Measurements from ENCODE around the gene GAL3ST3. TPM values are rescaled to one million over a fixed set of nuclear protein-coding genes. Genes with fewer than 3 reads are reported as not detected.
A peak's percentile ranks its signal among the peaks of the same experiment; 100 is the strongest.

The GAL3ST3 gene
- total RNA-seq, 1 donor from 2014 or later = 3.7 TPM

- Mint-ChIP-seq H3K36me3 (peaks cover 11% of the 10 kb centered on the region), H3K4me1 (ENCODE audit: unreplicated experiment) (peaks cover 32% of the 10 kb centered on the region), H3K4me3 (no peak overlapping the region), H3K27me3 (no peaks in the 10 kb centered on the region), H3K9me3 (no peaks in the 10 kb centered on the region), H3K27ac (peak overlapping the region; percentile 24)
- DNase-seq (ENCODE audit: extremely low spot score, unreplicated experiment) = no peak
- no peak for TF ChIP-seq CTCF (conservative IDR thresholded peaks at IDR 0.05)
Observed at GRCh38 chr11:66077927-66078326, 29.0 kb upstream of the GAL3ST3 start.

- Mint-ChIP-seq H3K27me3 (no peaks in the 10 kb centered on the region), H3K27ac (no peak overlapping the region), H3K4me1 (ENCODE audit: unreplicated experiment) (peaks cover 36% of the 10 kb centered on the region), H3K9me3 (no peaks in the 10 kb centered on the region), H3K4me3 (no peak overlapping the region), H3K36me3 (peaks cover 11% of the 10 kb centered on the region)
- no peak for DNase-seq (ENCODE audit: extremely low spot score, unreplicated experiment)
- no peak for TF ChIP-seq CTCF (conservative IDR thresholded peaks at IDR 0.05)
Observed at GRCh38 chr11:66076561-66076960, 27.6 kb upstream of the GAL3ST3 start.

GRCh38 chr11:66075273-66075672, 26.3 kb upstream of the GAL3ST3 start:
- Mint-ChIP-seq H3K9me3 (no peaks in the 10 kb centered on the region), H3K27me3 (no peaks in the 10 kb centered on the region), H3K4me1 (ENCODE audit: unreplicated experiment) (peaks cover 37% of the 10 kb centered on the region), H3K27ac (no peak overlapping the region), H3K36me3 (peaks cover 11% of the 10 kb centered on the region), H3K4me3 (no peak overlapping the region)
- peak; percentile 24 for DNase-seq (ENCODE audit: extremely low spot score, unreplicated experiment)
- TF ChIP-seq CTCF (conservative IDR thresholded peaks at IDR 0.05) = no peak

GRCh38 chr11:66073669-66074068, 24.7 kb upstream of the GAL3ST3 start:
- Mint-ChIP-seq H3K4me1 (ENCODE audit: unreplicated experiment) (peaks cover 36% of the 10 kb centered on the region), H3K27ac (no peak overlapping the region), H3K4me3 (no peak overlapping the region), H3K36me3 (peaks cover 18% of the 10 kb centered on the region), H3K27me3 (no peaks in the 10 kb centered on the region), H3K9me3 (no peaks in the 10 kb centered on the region)
- TF ChIP-seq CTCF (conservative IDR thresholded peaks at IDR 0.05) = no peak
- DNase-seq (ENCODE audit: extremely low spot score, unreplicated experiment) = no peak

GRCh38 chr11:66072518-66072917, 23.6 kb upstream of the GAL3ST3 start:
- H3K9me3 Mint-ChIP-seq = no peaks in the 10 kb centered on the region
- H3K27ac Mint-ChIP-seq = peak overlapping the region; percentile 88
- H3K36me3 Mint-ChIP-seq = peaks cover 24% of the 10 kb centered on the region
- peak overlapping the region; percentile 96 for H3K4me3 Mint-ChIP-seq
- peaks cover 41% of the 10 kb centered on the region for H3K4me1 Mint-ChIP-seq (ENCODE audit: unreplicated experiment)
- no peaks in the 10 kb centered on the region for H3K27me3 Mint-ChIP-seq
- no peak for TF ChIP-seq CTCF (conservative IDR thresholded peaks at IDR 0.05)
- no peak for DNase-seq (ENCODE audit: extremely low spot score, unreplicated experiment)

- Mint-ChIP-seq H3K27me3 (no peaks in the 10 kb centered on the region), H3K36me3 (peaks cover 29% of the 10 kb centered on the region), H3K4me3 (peak overlapping the region; percentile 96), H3K9me3 (no peaks in the 10 kb centered on the region), H3K4me1 (ENCODE audit: unreplicated experiment) (peaks cover 41% of the 10 kb centered on the region), H3K27ac (peak overlapping the region; percentile 88)
- DNase-seq (ENCODE audit: extremely low spot score, unreplicated experiment) = no peak
- TF ChIP-seq CTCF (conservative IDR thresholded peaks at IDR 0.05) = no peak
Observed at GRCh38 chr11:66072081-66072480, 23.1 kb upstream of the GAL3ST3 start.

All from type B pancreatic cell (in vitro differentiated cells).